HG02840 (cell line): ENCODE results near the gene NRXN3.

Experiments
- ATAC-seq: cut with Tn5 transposase; IDR thresholded peaks from one replicate; pipeline ENCODE4 v1.9.1; 2021; ENCODE audit warnings: mild to moderate bottlenecking, moderate library complexity, moderate number of reproducible peaks; ENCODE audit not compliant: unreplicated experiment, low FRiP score

NRXN3 gene

DNA sequence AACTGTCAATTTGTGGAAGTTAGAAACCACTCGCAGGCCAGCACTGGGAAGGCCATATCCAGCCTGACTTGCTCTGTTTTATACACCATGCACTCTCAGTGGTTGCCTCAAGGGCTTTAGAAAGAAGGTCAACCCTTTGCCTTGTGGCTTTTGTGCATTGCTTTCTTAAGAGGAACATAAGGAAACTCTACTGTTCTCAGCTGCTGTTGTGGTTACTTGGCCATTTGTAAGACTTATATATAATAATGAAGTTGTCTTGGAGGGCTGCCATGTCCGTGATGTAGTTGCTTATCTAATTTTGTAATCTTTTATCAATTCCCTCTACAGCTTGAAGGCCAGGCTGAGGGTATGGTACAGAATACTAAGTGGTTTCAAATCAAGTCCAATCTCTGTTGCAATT lies 1403.3 kb downstream of the NRXN3 start:
- ATAC-seq, result no peak

DNA sequence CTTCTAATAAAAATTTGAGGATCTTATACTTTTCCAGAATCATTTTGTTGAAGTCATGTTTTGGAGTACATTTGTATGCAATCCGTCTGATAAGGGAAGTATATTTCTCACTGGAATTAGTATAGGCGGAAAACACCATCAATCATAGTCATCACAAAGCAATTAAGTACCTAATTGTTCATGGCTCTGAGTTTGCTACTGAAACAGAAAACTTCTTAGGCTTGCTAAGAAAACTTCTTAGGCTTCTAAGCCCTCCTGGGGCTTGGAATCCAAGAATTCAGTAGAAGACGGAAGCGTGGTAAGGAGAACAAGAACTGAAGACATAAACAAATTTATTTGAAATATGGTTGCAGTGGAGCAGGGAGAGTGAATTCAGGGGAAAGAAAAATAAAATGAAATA lies 1404.9 kb downstream of the NRXN3 start:
- no peak for ATAC-seq

DNA sequence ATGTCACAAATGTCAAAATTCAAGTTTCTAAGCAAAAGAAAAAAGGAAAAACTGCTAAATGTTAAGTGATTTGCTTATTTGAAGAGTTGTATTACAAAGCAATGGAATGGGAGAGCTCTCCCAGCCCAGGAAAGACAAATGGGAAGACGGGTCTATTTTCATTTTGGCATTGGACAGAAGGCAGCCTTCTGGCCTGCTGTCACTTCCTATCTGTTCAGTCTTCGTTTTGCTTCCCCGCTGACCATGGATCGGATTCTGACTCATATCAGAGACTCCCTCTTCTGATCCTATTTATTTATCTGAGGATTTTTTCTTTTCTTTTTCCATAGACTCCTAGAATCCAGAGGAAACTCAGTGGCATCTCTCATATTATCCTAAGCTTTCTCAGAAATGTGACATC lies 1406.3 kb downstream of the NRXN3 start:
- no peak for ATAC-seq

DNA sequence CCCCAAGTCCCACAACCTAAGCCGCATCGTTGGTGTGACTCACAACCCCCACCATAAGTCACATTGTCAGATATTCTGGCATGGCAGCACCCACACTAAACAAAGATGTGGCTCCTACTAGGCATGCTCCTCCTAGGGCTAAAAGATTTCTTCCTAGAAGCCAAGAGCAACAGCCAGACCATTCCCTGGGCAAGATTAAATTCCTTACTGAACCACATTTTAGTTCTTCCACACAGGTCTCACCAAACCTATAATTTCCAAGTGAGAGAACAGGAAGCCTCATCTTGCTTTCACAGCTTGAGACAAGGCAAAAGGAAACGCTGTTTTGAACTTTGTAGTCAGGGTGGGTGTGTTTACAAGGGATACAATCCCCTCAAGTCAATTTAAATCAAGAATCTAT lies 1408.3 kb downstream of the NRXN3 start:
- ATAC-seq, result no peak

DNA sequence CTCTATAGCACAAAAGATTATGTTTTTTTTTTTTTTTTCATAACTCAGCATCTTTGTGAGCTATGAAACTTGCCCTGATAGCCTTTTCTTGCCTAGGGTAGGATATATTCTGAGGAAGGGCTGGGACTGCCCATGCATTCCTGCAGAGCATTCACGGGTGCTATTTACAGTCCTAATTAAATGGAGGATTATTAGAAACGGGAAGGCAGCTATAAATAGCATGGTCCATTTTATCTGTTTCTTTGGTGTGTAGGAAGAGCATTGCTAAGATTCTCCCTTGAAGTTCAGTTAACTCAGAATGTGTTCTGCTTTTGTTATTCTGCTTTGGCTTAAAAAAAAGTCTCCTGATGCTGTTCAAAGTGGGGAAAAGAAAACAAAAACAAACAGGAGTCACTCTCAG lies 1410.2 kb downstream of the NRXN3 start:
- no peak for ATAC-seq

DNA sequence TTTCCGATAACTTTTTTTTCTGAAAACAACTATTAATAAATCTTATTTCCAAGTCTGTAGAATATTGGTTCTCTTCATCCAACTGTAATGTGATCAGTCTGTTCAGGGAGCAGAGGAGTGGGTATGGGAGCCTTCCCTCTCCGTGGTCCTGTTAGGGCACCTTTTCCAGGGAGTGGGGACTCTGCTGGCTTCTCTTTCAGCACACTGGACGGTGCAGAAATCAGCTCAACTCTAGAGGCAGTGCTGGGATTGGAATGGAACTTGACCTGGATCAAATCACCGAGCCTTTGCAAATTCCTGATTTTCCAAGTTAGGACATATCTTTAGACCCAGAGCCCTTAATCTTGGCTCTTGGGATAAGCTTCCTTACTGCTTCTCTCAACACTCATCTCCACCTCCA lies 1410.7 kb downstream of the NRXN3 start:
- no peak for ATAC-seq

DNA sequence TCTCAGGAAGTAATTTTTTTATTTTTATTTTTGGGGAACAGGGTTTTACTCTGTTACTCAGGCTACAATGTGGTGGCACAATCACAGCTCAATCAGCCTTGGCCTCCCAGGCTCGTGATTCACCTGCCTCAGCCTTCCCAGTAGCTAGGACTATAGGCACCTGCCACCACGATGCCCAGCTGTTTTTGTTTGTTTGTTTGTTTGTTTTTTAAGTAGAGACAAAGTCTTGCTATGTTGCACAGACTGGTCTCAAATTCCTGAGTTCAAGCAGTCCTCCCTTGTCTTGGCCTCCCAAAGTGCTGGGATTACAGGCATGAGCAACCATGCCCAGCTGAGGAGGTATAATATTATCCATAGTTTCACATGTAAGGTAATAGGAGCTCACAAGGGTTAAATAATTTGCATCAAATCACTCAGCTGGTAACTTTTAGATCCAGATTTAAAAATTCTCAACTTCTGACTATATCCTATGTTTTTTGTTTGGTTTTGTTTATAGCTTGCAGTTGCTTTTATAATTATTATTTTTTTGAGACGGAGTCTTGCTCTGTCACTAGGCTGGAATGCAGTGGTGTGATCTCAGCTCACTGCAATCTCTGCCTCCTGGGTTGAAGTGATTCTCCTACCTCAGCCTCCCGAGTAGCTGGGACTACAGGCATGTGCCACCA lies 1411.9 kb downstream of the NRXN3 start:
- ATAC-seq, result no peak

DNA sequence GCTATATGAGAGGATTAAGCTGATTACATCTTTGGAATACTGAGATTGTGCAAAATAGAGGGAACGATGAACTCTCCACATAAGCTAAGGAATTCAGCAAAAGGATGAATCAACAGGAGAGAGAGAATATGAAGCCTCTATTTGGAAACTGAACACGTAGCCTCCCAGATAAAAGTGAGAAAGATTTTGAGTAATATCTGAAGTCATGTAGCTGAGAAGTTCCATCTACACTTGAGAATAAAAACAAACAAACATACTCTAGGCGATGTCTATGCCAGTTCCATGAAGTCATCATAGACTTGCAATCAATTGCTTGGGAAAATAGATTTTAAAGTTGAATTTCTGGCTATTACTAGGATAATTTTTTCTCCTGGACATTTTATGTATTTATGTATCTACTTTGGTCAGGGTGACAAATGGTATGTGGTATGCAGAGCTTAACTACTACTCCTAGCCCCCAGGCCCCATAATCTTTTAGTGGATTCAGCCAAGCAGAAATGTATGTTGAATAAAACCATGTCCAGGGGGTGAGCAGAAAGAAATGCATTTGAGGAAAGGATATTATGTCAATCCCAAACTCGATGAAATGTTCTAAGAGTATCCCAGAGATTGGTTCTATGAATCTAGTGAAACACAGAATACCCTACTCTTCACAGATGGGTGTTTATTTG lies 1413.7 kb downstream of the NRXN3 start:
- ATAC-seq, result no peak

DNA sequence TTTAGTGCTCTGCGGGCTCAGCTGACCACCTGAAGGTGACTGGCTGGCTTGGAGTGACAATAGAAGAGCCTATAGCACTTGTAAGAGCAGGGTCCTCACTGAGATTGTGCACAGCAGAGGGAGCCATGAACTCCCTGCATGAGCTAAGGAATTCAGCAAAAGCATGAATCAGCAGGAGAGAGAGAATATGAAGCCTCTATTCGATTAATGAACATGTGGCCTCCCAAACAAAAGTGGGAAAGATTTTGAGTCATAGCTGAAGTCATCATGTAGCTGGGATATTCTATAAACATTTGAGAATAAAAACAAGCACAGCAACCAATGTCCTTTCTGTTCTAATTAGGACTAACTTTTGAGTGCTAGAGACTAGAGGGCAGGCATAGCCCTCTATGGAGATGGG lies 1414.5 kb downstream of the NRXN3 start:
- no peak for ATAC-seq

DNA sequence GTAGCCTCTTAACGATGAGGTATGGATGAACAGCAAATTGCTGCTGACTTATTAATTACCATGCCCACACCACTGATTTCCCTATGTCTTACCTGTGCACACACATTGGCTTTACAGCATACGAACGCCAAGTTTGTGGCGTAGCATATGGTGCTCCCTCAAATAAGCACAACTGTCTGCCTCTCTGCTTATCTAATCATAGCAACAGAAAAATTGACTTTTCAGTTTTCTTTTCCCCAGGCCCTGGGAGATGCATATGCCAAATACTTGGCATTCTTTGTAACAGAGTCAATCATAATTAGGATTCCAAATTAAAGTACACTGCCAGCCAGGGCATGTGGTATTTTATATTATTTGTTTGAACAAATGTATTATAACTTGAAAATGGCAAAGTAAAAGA lies 1415.7 kb downstream of the NRXN3 start:
- ATAC-seq, result no peak

DNA sequence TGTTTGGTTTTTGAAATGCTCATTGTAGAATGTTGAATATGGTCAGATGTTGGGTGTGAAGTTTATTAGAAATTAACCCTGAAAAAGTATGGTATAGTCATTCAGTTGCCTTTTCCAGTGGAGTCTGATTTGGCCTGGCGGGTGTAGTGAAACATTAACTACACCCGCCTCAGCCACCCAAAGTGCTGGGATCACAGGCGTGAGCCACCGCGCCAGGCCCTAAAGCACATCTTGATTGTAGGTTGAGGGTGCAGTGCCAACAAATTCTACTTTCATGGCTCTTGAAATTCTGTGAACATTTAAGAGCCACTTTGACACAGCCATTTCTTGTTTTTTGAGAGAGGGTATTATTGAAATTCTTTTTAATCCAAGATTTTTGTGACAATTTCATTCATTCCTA lies 1416.2 kb downstream of the NRXN3 start:
- no peak for ATAC-seq

DNA sequence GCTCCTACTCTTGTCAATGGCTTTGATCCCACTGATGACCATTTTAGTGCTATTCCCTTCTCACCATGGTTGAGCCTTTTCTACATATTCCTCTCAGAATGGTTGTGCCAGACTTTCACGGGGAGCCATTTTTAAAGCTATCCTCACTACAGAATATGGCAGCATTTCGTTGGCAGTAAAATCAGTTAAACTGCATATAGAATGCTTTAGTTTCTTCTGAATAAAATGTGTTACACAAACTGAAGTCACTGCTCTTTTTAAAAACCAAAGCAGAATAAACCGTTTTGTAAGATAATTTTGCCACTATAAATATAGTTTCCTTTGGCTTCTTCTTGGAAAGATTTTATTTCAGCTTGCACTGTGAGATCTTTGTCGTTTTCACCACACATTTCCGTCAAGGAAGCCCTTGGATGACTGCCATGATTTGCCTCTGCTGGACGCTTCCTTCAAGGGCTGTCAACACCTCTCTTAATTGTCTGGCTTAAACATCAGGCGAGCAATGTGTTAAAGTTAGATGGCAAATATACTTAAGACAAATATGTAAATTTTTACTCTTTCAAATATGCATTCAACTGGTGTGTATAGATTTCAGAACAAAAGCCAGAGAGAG lies 1416.9 kb downstream of the NRXN3 start:
- ATAC-seq, result no peak

DNA sequence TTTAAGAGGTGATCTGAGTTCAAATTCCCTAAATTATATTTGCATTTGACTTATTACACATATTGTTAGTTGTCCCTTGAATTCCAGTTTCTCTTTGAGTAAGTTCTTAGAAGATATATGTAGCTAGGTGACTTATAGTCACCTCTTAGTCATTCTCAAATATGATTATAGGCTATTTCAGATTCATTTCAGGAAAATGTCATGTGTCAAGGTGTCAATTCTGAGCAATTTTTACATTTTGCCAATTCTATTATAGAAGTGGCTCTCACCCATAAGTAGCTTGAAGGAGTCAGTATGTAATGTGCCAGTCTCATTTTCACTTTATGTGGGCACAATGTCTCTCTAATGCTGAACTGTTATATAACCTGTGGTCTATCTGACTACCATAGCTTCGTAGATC lies 1417.7 kb downstream of the NRXN3 start:
- ATAC-seq, result no peak

DNA sequence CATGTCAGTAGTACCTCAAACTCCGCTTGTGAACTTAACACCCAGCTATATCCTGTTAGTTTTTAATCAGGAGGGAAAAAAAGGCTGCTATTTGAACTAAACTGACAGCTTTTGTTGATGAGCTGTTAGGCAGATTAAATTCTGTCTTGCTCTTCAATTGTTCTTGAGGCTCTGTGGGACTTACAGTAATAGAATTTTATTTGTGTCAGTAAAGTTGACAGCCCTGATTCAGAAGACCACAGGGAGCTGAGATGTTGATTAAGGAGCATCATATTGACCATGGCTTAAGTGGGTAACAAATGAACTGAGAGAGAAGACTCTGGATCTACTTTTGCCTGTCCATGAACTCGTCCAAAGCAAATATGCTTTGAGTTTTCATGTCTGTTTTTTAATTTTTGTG lies 1418.2 kb downstream of the NRXN3 start:
- no peak for ATAC-seq

DNA sequence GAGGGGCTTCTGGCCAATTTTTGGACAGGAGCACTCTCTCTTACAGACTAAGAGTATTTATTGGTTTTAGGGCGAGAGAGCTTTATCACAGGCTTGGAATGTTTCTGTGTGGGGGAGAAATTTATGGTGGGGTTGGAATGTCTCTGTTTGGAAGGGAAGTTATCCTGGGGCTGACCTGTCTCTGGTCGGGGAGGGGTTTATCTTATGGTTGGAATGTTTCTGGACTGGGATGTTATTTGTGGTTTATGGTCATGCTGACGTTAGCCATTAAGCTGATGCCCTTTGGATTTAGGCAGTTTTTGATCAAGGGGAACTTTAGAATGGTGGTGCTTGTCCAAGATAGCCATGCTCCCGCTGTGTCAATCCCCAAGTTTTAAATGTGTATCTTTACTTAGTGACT lies 1426.4 kb downstream of the NRXN3 start:
- ATAC-seq, result no peak

DNA sequence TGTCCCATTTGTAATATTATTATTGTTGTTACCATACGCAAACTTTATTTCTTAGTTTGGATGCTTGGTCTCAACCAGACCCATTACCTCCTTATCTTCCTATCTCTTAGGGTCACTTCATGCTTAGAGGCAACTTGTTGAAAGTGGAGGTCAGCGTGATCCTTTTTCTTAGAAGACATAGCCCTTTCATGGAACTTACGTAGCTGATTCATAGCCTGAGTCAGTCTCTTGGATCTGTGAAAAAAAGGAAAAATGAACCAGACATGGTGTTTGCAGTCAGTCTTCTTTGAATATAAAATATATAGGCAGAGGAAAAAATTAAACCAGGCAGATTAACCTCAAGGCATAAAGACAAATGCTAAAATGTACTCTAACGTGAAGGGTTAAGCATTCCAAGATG lies 1427.4 kb downstream of the NRXN3 start:
- ATAC-seq, result no peak

DNA sequence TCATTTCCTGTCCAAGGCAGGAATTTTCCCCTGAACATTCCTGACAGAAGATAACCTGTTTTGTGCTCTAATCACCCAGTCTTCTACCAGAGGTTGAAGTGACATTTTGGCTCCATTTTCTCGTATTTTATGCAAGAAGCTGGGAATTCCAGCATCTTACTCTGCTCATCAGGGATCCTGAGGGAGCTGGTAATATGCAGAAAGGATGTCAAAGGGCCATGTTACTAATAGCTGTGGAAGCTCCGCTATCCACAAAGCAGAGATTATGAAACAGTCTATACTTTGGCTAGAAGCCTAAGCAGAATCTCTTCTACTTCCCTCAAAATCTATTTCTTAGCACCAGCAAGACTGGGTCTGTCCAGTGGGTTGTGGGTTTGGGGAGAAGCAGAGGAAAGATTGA lies 1428.2 kb downstream of the NRXN3 start:
- ATAC-seq, result no peak

DNA sequence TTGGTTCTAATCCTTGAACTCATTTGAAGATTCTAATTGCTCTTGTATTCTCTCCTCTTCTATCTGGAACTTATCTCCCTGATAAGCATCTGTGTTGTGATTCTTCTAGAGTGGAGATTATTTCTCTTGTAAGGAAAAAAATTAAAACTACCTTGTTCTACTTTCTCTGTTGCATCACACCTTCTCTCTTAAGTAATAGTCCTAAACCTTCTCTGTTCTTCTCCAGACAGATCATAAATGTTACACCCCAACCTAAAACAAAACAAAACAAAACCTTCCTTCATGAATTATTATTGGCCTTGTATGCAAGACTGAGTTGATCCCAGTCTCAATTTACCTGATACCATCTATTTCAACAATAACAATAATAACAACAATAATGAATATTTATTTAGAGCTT lies 1429.1 kb downstream of the NRXN3 start:
- ATAC-seq, result no peak

DNA sequence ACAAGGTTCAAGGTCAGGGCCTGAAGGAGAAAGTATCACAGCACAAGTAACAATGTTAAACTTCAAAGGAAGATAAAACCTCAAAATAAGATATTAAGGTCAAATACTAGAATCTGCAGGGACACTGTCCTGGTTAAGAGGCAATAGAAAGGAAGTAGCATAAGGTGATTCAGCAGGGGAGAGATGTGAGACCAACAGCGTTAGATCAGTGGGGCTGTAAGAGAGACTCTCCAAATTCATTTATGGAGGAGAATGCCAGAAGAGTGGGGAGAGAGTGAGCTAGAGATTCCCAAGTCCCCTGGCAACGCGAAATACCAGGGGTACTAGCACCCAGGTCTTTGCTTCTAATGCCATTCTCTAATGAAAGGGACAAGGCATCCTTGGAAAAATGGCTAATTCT lies 1430.2 kb downstream of the NRXN3 start:
- ATAC-seq, result no peak

DNA sequence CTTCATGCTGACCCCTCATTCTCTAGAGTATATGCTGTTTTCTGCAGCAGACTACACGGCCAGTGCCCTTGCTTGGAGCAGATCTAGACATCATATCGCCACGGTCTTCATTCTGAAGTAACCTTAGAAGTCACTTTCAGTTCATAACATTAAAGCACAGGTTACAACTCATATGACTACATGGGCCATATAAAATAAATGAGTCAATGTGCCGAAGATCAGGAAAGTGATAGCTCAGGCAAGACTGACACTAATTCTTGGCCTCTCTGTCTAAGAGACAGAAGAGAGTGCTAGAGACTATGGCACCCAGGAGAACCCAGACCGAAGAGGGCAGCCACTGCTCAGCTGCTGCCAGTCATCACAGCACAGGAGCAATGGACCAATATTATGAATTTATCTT lies 1431.4 kb downstream of the NRXN3 start:
- ATAC-seq, result no peak

DNA sequence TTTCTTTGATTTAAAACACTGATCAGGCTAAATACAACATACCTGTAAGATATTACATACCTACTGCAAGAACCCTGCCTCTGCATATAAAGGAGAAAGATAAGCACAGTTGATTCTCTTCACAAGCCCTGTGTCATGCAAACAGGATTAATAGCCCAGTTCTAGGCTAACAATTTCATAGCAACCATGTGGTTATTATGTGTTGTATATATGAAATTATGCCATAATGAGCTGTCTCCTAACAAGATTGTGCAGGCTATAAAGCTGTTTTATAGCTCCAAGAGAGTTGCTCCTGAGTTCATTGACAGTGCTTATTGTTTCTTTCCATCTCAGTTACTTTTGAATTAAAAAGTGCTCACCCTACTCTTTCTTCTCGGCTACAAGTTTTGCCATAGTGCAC lies 1431.9 kb downstream of the NRXN3 start:
- ATAC-seq, result no peak

DNA sequence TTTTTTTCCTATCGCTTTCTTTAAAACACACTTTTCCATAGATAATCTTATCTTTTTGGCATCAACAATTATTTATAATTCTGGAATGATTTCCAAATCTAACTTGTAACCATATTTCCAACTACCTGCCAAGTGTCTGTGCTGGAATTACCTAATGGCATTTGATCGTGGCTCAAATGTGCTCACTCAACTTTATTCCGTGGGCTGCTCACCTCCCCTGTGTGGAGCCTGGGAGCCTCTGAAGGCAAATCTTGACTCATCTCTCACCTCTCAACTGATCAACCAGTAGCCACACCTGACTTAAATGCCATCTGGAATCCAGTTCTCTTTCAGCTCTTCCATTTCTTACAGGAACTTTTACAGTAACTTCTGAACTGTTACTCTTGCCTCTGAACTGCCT lies 1432.6 kb downstream of the NRXN3 start:
- ATAC-seq, result no peak
